Heart left ventricle (tissue), 16 donors: ENCODE results near the gene C2orf92. TPM values are rescaled to one million over a fixed set of nuclear protein-coding genes. Genes with fewer than 3 reads are reported as not detected.

Experiments used
- ATAC-seq, 4 donors: fragments of 200-7000 bp; cut with Tn5 transposase; one replicate each; pipeline ENCODE4 v1.9.1; 2020 to 2022; ENCODE audit warnings: moderate library complexity in 4 of 4, mild to moderate bottlenecking in 3 of 4, moderate number of reproducible peaks in 1 of 4
- DNase-seq, 5 donors: peaks; one replicate each; pipeline ENCODE4 v3.0.0-alpha.2; 2020
- H3K27ac ChIP-seq, 12 donors: fragments of 200-600 bp; sonication (generic) in 4 of 12; one replicate each; pipeline versions ENCODE4 v1.5.0 to v1.8.0; 2016 to 2022; ENCODE audit warnings: mild to moderate bottlenecking in 2 of 12
- H3K27me3 ChIP-seq, 9 donors: fragments of 200-600 bp; sonication (generic) in 2 of 9; one replicate each; pipeline versions ENCODE4 v1.5.1 to v1.8.0; 2016 to 2022; ENCODE audit warnings: mild to moderate bottlenecking in 3 of 9
- H3K36me3 ChIP-seq, 9 donors: fragments of 200-600 bp; sonication (generic) in 2 of 9; one replicate each; pipeline versions ENCODE4 v1.5.0 to v1.8.0; 2018 to 2022; ENCODE audit warnings: mild to moderate bottlenecking in 2 of 9
- H3K4me1 ChIP-seq, 12 donors: fragments of 200-600 bp; sonication (generic) in 4 of 12; one replicate each; pipeline versions ENCODE4 v1.5.0 to v1.8.0; 2016 to 2022; ENCODE audit warnings: mild to moderate bottlenecking in 3 of 12
- H3K4me3 ChIP-seq, 12 donors: fragments of 200-600 bp; sonication (generic) in 4 of 12; one replicate each; pipeline versions ENCODE4 v1.5.0 to v1.8.0; 2017 to 2022; ENCODE audit warnings: mild to moderate bottlenecking in 9 of 12, moderate library complexity in 4 of 12
- H3K9me3 ChIP-seq, 12 donors: fragments of 200-600 bp; sonication (generic) in 4 of 12; one replicate each; pipeline versions ENCODE4 v1.5.0 to v1.8.0; 2016 to 2022; ENCODE audit warnings: mild to moderate bottlenecking in 1 of 12
- CTCF ChIP-seq, 12 donors: fragments of 200-600 bp; sonication (generic) in 4 of 12; IDR thresholded peaks; one replicate each; pipeline versions ENCODE4 v1.5.0 to v1.8.0; 2018 to 2022; ENCODE audit warnings: antibody characterized with exemption in 12 of 12, mild to moderate bottlenecking in 5 of 12
- POLR2A ChIP-seq, 2 donors: fragments of 450-650 bp; IDR thresholded peaks; one replicate each; pipeline ENCODE4 v1.6.1; 2017; ENCODE audit warnings: antibody characterized with exemption in 2 of 2, mild to moderate bottlenecking in 2 of 2, moderate library complexity in 2 of 2
- WGBS, 4 donors: extraction: QIAGEN DNeasy Blood & Tissue Kit in 2 of 4; methylation state at CpG; one replicate each; pipeline versions ENCODE4 v1.1.5 to v1.1.7; 2013 to 2018; 5-methylcytosine and 5-hydroxymethylcytosine counted together
- intact Hi-C, 10 donors: fragments of 100-400 bp; cut with DNase I; formaldehyde crosslinking; loops; one replicate each; pipeline versions ENCODE4 v1.11.1 to v1.14.2; 2022
- polyA plus RNA-seq, 2 donors: library from polyadenylated mRNA; stranded (reverse); fragments of 200-250 nt; gene quantifications; one replicate each; pipeline ENCODE4 v1.2.3, GENCODE V29; 2013
- total RNA-seq, 9 donors: library from RNA; depleted of rRNA in 2 of 9; stranded (reverse); fragments of >200 nt in 2 of 9; fragmentation: NEBNext Ultra II Directional in 3 of 9; extraction: Animal tissue kit (Norgen Biotek cat#: 25700) in 3 of 9; gene quantifications; one replicate each; pipeline versions ENCODE4 v1.1.0 to v1.2.4, GENCODE V29; 2016 to 2023
- donor health status: ischemic (EF 13 %, LVEDD 7.1; RV severe dilation, severe dysfunction).
- donor health status: healthy with polysubstance abuse.
- donor health status: DM: no; HTN: yes; CAD: no.
- donor health status: DM: no; HTN: no; CAD: no.
- donor health status: ischemic (EF 25% LVEDD 6.9; RV normal size, moderate dysfunction).
- donor health status: ischemic (EF 25% LVEDD 5.7; RV mildly dilated, moderate dysfunction).
- donor health status: healthy.
- donor health status: DM: yes; HTN: yes; CAD: no.
- donor health status: ischemic (EF 35%, LVEDD 5.7; RV mildly dilated, moderate dysfunction).
- donor health status: nonischemic (EF 11% LVEDD 7.7; RV severe dilation, severe dysfunction).
- donor health status: DM: yes; HTN: yes; CAD: no.
- donor health status: PGD.
- donor health status: ischemic (EF 29% LVEDD 5.4; RV normal size, mild dysfunction).
- donor health status: nonischemic (EF 23%, LVEDD 6.1; RV moderate dilation, normal function).

C2orf92 gene
- total and polyA plus RNA-seq, 11 donors = 0.89 to 11.0 (median 2.4) TPM

- 94 to 95% (median 95%) methylated on average over 19 of the region's 19 CpGs for WGBS, 4 donors
- Histone ChIP-seq H3K4me3 (no peak overlapping the region), H3K27me3 (no peaks in the 10 kb centered on the region), H3K4me1 (peaks cover 0 to 2% (median 0%) of the 10 kb centered on the region in 12 donors), H3K36me3 (no peaks in the 10 kb centered on the region), H3K9me3 (no peaks in the 10 kb centered on the region), H3K27ac (no peak overlapping the region)
- no peak for DNase-seq
- intact Hi-C loops = loop anchor here in 8 of 10 donors (2.0 to 10.0 kb wide), 6 partner anchors 39 to 684 kb away; no protein-coding TSS in a partner anchor
- no peak for ATAC-seq
- no peak for TF ChIP-seq CTCF (IDR thresholded peaks at IDR 0.05)
- TF ChIP-seq POLR2A (IDR thresholded peaks at IDR 0.05) = no peak
Measured at GRCh38 chr2:97702731-97703470, 33.4 kb downstream of the C2orf92 start.

- no peak for DNase-seq
- no peak overlapping the region for H3K27ac ChIP-seq
- no peaks in the 10 kb centered on the region for H3K27me3 ChIP-seq
- no peak overlapping the region for H3K4me3 ChIP-seq
- no peaks in the 10 kb centered on the region for H3K9me3 ChIP-seq
- TF ChIP-seq CTCF (IDR thresholded peaks at IDR 0.05) (no peak), POLR2A (IDR thresholded peaks at IDR 0.05) (no peak)
- peaks cover 0 to 2% (median 0%) of the 10 kb centered on the region in 12 donors for H3K4me1 ChIP-seq
- intact Hi-C loops = loop anchor here in 8 of 10 donors (2.0 to 10.0 kb wide), 6 partner anchors 39 to 684 kb away; no protein-coding TSS in a partner anchor
- H3K36me3 ChIP-seq = no peaks in the 10 kb centered on the region
- ATAC-seq = no peak
- 72 to 92% (median 89%) methylated on average over 3 of the region's 3 CpGs for WGBS, 4 donors
Measured at GRCh38 chr2:97703741-97704140, 34.2 kb downstream of the C2orf92 start.

- no peak for TF ChIP-seq CTCF (IDR thresholded peaks at IDR 0.05)
- TF ChIP-seq POLR2A (IDR thresholded peaks at IDR 0.05) = no peak
- H3K27me3 ChIP-seq = no peaks in the 10 kb centered on the region
- WGBS, 4 donors = 93 to 96% (median 94%) methylated on average over 5 of the region's 5 CpGs
- intact Hi-C loops = loop anchor here in 8 of 10 donors (5.0 to 10.0 kb wide), 5 partner anchors 37 to 682 kb away; no protein-coding TSS in a partner anchor
- H3K4me3 ChIP-seq = no peak overlapping the region
- DNase-seq (no peak), ATAC-seq (no peak)
- no peaks in the 10 kb centered on the region for H3K9me3 ChIP-seq
- H3K36me3 ChIP-seq = no peaks in the 10 kb centered on the region
- H3K27ac ChIP-seq = no peak overlapping the region
- H3K4me1 ChIP-seq = peaks cover 0 to 6% (median 0%) of the 10 kb centered on the region in 12 donors
Measured at GRCh38 chr2:97704989-97705388, 35.5 kb downstream of the C2orf92 start.

GRCh38 chr2:97706112-97706511, 36.6 kb downstream of the C2orf92 start:
- intact Hi-C loops = loop anchor here in 4 of 10 donors (5.0 to 10.0 kb wide), 2 partner anchors 41 to 679 kb away; no protein-coding TSS in a partner anchor

More at GRCh38 chr2:97706112-97706511, 36.6 kb downstream of the C2orf92 start:
- no peaks in the 10 kb centered on the region for H3K36me3 ChIP-seq
- H3K9me3 ChIP-seq = no peaks in the 10 kb centered on the region
- H3K27me3 ChIP-seq = no peaks in the 10 kb centered on the region
- H3K27ac ChIP-seq = no peak overlapping the region
- 96 to 98% (median 97%) methylated on average over 13 of the region's 13 CpGs for WGBS, 4 donors
- ATAC-seq (no peak), DNase-seq (no peak)
- peaks cover 0 to 3% (median 0%) of the 10 kb centered on the region in 12 donors for H3K4me1 ChIP-seq
- no peak overlapping the region for H3K4me3 ChIP-seq
- TF ChIP-seq POLR2A (IDR thresholded peaks at IDR 0.05) = no peak
- TF ChIP-seq CTCF (IDR thresholded peaks at IDR 0.05) = no peak
